RWPE2 (cell line): ENCODE results near the gene BCL6B.

ENCODE experiments used
- ATAC-seq: fragments of 200-7000 bp; cut with Tn5 transposase; 3 replicates; pipeline ENCODE4 v1.9.1; 2021; ENCODE audit warnings: low read depth
- DNase-seq: peaks from one replicate; pipeline ENCODE4 v3.0.0-alpha.2; 2020; ENCODE audit warnings: low spot score
- H3K27ac ChIP-seq: fragments of 450-650 bp; 2 replicates; pipeline ENCODE4 v1.5.1; 2017; ENCODE audit warnings: mild to moderate bottlenecking; ENCODE audit not compliant: poor library complexity, severe bottlenecking
- H3K27me3 ChIP-seq: fragments of 250-450 bp; sonication (Bioruptor Pico); 2 replicates; pipeline ENCODE4 v1.5.1; 2021; ENCODE audit warnings: mild to moderate bottlenecking, moderate library complexity; ENCODE audit not compliant: insufficient read depth, poor library complexity, severe bottlenecking
- H3K36me3 ChIP-seq: fragments of 250-450 bp; sonication (Bioruptor Pico); 2 replicates; pipeline ENCODE4 v1.5.1; 2020; ENCODE audit warnings: low read depth, mild to moderate bottlenecking, moderate library complexity
- H3K4me1 ChIP-seq: fragments of 250-450 bp; sonication (Bioruptor Pico); 2 replicates; pipeline ENCODE4 v1.5.1; 2021; ENCODE audit warnings: mild to moderate bottlenecking, moderate library complexity; ENCODE audit not compliant: insufficient read depth, poor library complexity, severe bottlenecking
- H3K4me3 ChIP-seq: fragments of 250-450 bp; sonication (Bioruptor Pico); 2 replicates; pipeline ENCODE4 v1.5.1; 2021; ENCODE audit warnings: mild to moderate bottlenecking, moderate library complexity; ENCODE audit not compliant: severe bottlenecking
- H3K9me3 ChIP-seq: fragments of 250-450 bp; sonication (Bioruptor Pico); 2 replicates; pipeline ENCODE4 v1.5.1; 2021; ENCODE audit warnings: mild to moderate bottlenecking, moderate library complexity; ENCODE audit not compliant: severe bottlenecking
- TF ChIP-seq, protein P1 (sequence below): fragments of 450-650 bp; IDR thresholded peaks from one replicate; pipeline ENCODE4 v1.5.1; 2017; ENCODE audit warnings: mild to moderate bottlenecking, moderate library complexity; ENCODE audit not compliant: poor library complexity, severe bottlenecking

BCL6B gene

GRCh38 chr17:7025245-7025644, 2.4 kb downstream of the BCL6B start:
- Histone ChIP-seq H3K36me3 (no peaks in the 10 kb centered on the region), H3K27ac (no peak overlapping the region), H3K9me3 (no peaks in the 10 kb centered on the region), H3K4me1 (no peaks in the 10 kb centered on the region), H3K4me3 (no peak overlapping the region), H3K27me3 (no peaks in the 10 kb centered on the region)
- TF ChIP-seq, protein P1, sequence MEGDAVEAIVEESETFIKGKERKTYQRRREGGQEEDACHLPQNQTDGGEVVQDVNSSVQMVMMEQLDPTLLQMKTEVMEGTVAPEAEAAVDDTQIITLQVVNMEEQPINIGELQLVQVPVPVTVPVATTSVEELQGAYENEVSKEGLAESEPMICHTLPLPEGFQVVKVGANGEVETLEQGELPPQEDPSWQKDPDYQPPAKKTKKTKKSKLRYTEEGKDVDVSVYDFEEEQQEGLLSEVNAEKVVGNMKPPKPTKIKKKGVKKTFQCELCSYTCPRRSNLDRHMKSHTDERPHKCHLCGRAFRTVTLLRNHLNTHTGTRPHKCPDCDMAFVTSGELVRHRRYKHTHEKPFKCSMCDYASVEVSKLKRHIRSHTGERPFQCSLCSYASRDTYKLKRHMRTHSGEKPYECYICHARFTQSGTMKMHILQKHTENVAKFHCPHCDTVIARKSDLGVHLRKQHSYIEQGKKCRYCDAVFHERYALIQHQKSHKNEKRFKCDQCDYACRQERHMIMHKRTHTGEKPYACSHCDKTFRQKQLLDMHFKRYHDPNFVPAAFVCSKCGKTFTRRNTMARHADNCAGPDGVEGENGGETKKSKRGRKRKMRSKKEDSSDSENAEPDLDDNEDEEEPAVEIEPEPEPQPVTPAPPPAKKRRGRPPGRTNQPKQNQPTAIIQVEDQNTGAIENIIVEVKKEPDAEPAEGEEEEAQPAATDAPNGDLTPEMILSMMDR: no peak
- no peak for ATAC-seq
- no peak for DNase-seq

DNA sequence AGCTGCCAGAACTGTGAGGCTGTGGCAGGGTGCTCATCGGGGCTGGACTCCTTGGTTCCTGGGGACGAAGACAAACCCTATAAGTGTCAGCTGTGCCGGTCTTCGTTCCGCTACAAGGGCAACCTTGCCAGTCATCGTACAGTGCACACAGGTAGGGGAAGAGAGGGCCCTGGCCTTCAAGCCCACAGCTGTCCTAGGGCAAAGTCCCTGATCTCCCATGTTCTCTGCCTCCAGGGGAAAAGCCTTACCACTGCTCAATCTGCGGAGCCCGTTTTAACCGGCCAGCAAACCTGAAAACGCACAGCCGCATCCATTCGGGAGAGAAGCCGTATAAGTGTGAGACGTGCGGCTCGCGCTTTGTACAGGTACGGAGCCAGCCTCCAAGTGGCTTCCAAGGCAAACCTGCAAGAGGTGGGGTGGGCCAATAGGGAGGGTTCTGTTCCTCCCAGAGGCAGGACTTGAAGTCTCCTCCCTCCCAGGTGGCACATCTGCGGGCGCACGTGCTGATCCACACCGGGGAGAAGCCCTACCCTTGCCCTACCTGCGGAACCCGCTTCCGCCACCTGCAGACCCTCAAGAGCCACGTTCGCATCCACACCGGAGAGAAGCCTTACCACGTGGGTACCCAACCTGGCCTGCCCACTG, 3.7 kb downstream of the BCL6B start:
- Histone ChIP-seq H3K27ac (no peak overlapping the region), H3K27me3 (no peaks in the 10 kb centered on the region), H3K4me3 (no peak overlapping the region), H3K36me3 (no peaks in the 10 kb centered on the region), H3K4me1 (no peaks in the 10 kb centered on the region), H3K9me3 (no peaks in the 10 kb centered on the region)
- TF ChIP-seq, protein P1: no peak
- DNase-seq: no peak
- ATAC-seq: no peak

DNA sequence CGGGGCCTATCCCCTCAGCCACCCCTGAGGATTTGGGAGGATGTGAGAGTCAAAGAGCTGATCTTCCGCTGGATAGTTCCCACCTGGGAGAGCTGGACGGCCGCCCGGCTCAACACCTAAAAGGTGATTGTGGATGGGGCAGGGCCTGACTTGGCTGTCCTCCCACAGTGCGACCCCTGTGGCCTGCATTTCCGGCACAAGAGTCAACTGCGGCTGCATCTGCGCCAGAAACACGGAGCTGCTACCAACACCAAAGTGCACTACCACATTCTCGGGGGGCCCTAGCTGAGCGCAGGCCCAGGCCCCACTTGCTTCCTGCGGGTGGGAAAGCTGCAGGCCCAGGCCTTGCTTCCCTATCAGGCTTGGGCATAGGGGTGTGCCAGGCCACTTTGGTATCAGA, 4.5 kb downstream of the BCL6B start:
- Histone ChIP-seq H3K9me3 (no peaks in the 10 kb centered on the region), H3K4me3 (no peak overlapping the region), H3K27me3 (no peaks in the 10 kb centered on the region), H3K4me1 (no peaks in the 10 kb centered on the region), H3K36me3 (no peaks in the 10 kb centered on the region), H3K27ac (no peak overlapping the region)
- TF ChIP-seq, protein P1: no peak
- ATAC-seq: no peak
- DNase-seq: no peak

DNA sequence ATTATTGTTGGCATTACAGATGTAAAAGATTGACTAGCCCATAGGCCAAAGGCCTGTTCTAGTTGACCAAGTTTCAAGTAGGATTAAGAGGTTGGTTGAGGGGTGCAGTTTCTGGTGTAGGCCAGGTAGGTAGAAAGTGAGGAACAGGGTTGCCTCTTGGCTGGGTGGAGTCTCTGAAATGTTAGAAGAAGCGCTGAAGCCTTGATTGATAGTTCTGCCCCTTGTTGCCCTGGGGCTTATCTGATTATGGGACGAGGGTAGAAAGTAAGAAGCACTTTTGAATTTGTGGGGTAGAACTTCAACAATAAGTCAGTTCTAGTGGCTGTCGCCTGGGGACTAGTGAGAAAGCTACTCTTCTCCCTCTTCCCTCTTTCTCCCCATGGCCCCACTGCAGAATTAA, 6.2 kb downstream of the BCL6B start:
- no peak overlapping the region for H3K4me3 ChIP-seq
- no peak overlapping the region for H3K27ac ChIP-seq
- ATAC-seq: no peak
- DNase-seq: no peak
- no peaks in the 10 kb centered on the region for H3K9me3 ChIP-seq
- H3K36me3 ChIP-seq: no peaks in the 10 kb centered on the region
- no peaks in the 10 kb centered on the region for H3K4me1 ChIP-seq
- TF ChIP-seq, protein P1: no peak
- H3K27me3 ChIP-seq: no peaks in the 10 kb centered on the region

DNA sequence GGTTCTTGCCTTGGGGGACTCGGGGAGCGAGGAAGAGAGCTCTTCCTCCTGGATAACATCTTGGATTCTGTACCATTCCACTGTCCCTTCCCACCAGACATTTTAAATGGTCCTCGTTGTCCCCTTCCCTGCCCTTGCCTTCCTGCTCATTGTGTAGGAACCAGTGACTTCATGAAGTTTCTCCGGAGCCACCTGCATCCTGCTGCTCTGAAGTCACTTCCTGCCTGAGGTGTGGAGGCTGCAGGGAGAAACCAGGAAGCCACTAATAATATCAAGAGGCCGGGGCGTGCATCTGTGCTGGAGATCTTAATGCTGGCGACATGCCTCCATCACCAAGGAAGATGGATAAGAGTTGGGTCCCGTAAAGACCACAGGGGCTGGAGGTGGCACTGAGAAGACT, 6.8 kb downstream of the BCL6B start:
- Histone ChIP-seq H3K9me3 (no peaks in the 10 kb centered on the region), H3K27ac (no peak overlapping the region), H3K27me3 (no peaks in the 10 kb centered on the region), H3K4me1 (no peaks in the 10 kb centered on the region), H3K36me3 (no peaks in the 10 kb centered on the region), H3K4me3 (no peak overlapping the region)
- TF ChIP-seq, protein P1: no peak
- DNase-seq (no peak), ATAC-seq (no peak)
